Measurements from ENCODE around the gene FAM174B. TPM values are rescaled to one million over a fixed set of nuclear protein-coding genes. Genes with fewer than 3 reads are reported as not detected.

FAM174B gene
- total and polyA plus RNA-seq, 2 experiments from 2014 or later = 15.0 to 21.8 TPM

DNA sequence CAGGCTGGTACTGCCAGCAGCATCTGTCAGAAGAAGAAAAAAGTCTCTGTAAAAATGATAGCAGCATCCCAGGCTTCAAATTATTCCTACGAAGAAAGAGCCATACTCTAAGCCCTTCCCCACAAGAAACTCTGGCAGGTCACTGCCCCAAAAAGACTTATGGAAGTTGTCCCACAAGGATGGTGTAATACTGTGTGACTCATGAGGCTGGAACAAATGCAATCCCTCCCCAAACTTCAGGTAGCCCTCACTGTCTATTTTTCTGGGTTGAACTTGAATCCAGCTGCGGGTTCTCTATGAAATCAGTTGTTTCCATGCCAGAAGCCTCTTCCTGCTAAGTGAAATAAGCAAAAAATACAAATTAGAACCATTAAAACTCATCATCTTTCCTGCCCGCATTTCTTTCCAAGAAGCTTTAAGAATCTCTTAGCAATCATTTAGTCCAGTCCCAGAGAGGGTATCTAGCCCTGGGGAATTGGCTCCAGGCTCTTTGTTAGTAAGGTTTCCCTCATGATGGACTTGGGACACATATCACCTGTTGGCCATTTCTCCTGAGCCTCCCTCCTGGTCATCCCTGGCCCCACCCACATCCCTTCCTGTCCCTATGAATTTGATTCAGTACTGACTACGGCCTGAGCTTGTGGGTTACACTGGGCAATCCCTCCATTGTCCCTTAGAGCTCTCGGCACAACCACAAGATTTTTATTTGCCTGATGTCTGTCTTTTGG is 51.7 kb downstream of the FAM174B start (continued):
- TF ChIP-seq, protein P1, sequence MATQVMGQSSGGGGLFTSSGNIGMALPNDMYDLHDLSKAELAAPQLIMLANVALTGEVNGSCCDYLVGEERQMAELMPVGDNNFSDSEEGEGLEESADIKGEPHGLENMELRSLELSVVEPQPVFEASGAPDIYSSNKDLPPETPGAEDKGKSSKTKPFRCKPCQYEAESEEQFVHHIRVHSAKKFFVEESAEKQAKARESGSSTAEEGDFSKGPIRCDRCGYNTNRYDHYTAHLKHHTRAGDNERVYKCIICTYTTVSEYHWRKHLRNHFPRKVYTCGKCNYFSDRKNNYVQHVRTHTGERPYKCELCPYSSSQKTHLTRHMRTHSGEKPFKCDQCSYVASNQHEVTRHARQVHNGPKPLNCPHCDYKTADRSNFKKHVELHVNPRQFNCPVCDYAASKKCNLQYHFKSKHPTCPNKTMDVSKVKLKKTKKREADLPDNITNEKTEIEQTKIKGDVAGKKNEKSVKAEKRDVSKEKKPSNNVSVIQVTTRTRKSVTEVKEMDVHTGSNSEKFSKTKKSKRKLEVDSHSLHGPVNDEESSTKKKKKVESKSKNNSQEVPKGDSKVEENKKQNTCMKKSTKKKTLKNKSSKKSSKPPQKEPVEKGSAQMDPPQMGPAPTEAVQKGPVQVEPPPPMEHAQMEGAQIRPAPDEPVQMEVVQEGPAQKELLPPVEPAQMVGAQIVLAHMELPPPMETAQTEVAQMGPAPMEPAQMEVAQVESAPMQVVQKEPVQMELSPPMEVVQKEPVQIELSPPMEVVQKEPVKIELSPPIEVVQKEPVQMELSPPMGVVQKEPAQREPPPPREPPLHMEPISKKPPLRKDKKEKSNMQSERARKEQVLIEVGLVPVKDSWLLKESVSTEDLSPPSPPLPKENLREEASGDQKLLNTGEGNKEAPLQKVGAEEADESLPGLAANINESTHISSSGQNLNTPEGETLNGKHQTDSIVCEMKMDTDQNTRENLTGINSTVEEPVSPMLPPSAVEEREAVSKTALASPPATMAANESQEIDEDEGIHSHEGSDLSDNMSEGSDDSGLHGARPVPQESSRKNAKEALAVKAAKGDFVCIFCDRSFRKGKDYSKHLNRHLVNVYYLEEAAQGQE (IDR thresholded peaks at IDR 0.05; ENCODE audit: unreplicated experiment) = no peak
- TF ChIP-seq, protein P2, sequence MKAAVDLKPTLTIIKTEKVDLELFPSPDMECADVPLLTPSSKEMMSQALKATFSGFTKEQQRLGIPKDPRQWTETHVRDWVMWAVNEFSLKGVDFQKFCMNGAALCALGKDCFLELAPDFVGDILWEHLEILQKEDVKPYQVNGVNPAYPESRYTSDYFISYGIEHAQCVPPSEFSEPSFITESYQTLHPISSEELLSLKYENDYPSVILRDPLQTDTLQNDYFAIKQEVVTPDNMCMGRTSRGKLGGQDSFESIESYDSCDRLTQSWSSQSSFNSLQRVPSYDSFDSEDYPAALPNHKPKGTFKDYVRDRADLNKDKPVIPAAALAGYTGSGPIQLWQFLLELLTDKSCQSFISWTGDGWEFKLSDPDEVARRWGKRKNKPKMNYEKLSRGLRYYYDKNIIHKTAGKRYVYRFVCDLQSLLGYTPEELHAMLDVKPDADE (IDR thresholded peaks at IDR 0.05) = no peak
- TF ChIP-seq CREB1 (CRISPR knock-in tag; IDR thresholded peaks at IDR 0.05; ENCODE audit: low read depth) (no peak), ZNF331 (CRISPR knock-in tag; IDR thresholded peaks at IDR 0.05; ENCODE audit: low read depth) (no peak), EZH2phosphoT487 (IDR thresholded peaks at IDR 0.05; ENCODE audit: unreplicated experiment) (no peak), ZNF114 (CRISPR knock-in tag; IDR thresholded peaks at IDR 0.05) (no peak), STAT1 (IDR thresholded peaks at IDR 0.05; ENCODE audit: unreplicated experiment) (no peak), EZH2 (IDR thresholded peaks at IDR 0.05; ENCODE audit: low read depth, unreplicated experiment) (no peak)

DNA sequence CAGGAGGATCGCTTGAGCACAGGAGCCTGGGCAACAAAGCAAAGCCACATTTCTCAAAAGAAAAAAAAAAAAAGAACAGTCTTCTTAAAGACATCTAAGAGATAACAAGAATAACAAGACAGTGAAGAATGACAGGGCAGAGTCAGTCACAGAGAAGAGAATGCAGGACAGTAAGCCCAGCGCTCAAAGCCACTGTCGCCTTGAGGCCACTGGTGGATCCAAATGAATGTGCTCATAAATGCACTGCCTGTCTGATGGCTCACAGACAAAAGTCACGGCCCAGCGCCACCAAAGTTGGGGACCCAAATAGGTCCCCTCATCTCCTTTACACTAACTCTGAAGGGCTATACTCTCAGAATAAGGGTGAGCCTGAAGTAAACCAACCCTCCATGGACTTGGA is 52.3 kb downstream of the FAM174B start:
- no peaks in the 10 kb centered on the region for H3K36me3 ChIP-seq (ENCODE audit: insufficient read depth)
- no peak for DNase-seq (ENCODE audit: low spot score)
- Mint-ChIP-seq H3K36me3 (ENCODE audit: low read depth) (peaks cover 28% of the 10 kb centered on the region), H3K27me3 (ENCODE audit: insufficient read depth, low read depth, poor library complexity) (peaks cover 6% of the 10 kb centered on the region), H3K9me3 (peaks cover 34% of the 10 kb centered on the region), H3K4me3 (no peak overlapping the region), H3K4me1 (no peaks in the 10 kb centered on the region), H3K27ac (no peak overlapping the region)
- no peaks in the 10 kb centered on the region for H3K9me2 ChIP-seq (ENCODE audit: insufficient read depth)
- H3K27ac ChIP-seq (ENCODE audit: low read depth) = no peak overlapping the region
- H3K79me2 ChIP-seq (replicated peaks; ENCODE audit: insufficient read depth) = no peaks in the 10 kb centered on the region
- H3K4me3 ChIP-seq = no peak overlapping the region
- no peak overlapping the region for H2AFZ ChIP-seq
- H3K27me3 ChIP-seq (ENCODE audit: insufficient read depth) = no peaks in the 10 kb centered on the region
- no peaks in the 10 kb centered on the region for H3K4me1 ChIP-seq (ENCODE audit: insufficient read depth)
- no peaks in the 10 kb centered on the region for H4K20me1 ChIP-seq (replicated peaks; ENCODE audit: insufficient read depth)
- H3F3A ChIP-seq (replicated peaks; ENCODE audit: low read depth) = no peaks in the 10 kb centered on the region
- no peak overlapping the region for H3K4me2 ChIP-seq
- ATAC-seq = no peak
- TF ChIP-seq EZH2phosphoT487 (IDR thresholded peaks at IDR 0.05; ENCODE audit: unreplicated experiment) (no peak), STAT1 (IDR thresholded peaks at IDR 0.05; ENCODE audit: unreplicated experiment) (no peak), JUNB (IDR thresholded peaks at IDR 0.05; ENCODE audit: unreplicated experiment) (no peak), ZNF114 (CRISPR knock-in tag; IDR thresholded peaks at IDR 0.05) (no peak), EZH2 (IDR thresholded peaks at IDR 0.05; ENCODE audit: low read depth, unreplicated experiment) (no peak), NANOG (IDR thresholded peaks at IDR 0.05; ENCODE audit: borderline replicate concordance) (no peak), CREB1 (CRISPR knock-in tag; IDR thresholded peaks at IDR 0.05; ENCODE audit: low read depth) (no peak), POLR2AphosphoS5 (IDR thresholded peaks at IDR 0.05; ENCODE audit: low read depth) (no peak)
- TF ChIP-seq, protein P3, sequence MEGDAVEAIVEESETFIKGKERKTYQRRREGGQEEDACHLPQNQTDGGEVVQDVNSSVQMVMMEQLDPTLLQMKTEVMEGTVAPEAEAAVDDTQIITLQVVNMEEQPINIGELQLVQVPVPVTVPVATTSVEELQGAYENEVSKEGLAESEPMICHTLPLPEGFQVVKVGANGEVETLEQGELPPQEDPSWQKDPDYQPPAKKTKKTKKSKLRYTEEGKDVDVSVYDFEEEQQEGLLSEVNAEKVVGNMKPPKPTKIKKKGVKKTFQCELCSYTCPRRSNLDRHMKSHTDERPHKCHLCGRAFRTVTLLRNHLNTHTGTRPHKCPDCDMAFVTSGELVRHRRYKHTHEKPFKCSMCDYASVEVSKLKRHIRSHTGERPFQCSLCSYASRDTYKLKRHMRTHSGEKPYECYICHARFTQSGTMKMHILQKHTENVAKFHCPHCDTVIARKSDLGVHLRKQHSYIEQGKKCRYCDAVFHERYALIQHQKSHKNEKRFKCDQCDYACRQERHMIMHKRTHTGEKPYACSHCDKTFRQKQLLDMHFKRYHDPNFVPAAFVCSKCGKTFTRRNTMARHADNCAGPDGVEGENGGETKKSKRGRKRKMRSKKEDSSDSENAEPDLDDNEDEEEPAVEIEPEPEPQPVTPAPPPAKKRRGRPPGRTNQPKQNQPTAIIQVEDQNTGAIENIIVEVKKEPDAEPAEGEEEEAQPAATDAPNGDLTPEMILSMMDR (conservative IDR thresholded peaks at IDR 0.05; ENCODE audit: low read depth in 2 of 2) = no peak
- TF ChIP-seq, protein P1 (IDR thresholded peaks at IDR 0.05; ENCODE audit: unreplicated experiment) = no peak

Measured in GM23338 (cell line).